ENCODE measurements around the gene STAB1. TPM values are rescaled to one million over a fixed set of nuclear protein-coding genes. Genes with fewer than 3 reads are reported as not detected.

The STAB1 gene
- total RNA-seq, 4 donors from 2014 or later, result 10.3 to 27.2 (median 23.3) TPM

- no peaks in the 10 kb centered on the region for H3K27me3 ChIP-seq
- H3K4me3 ChIP-seq, result no peak overlapping the region
- H3K4me1 ChIP-seq, result no peaks in the 10 kb centered on the region
- intact Hi-C loops (cut with DNase I; ENCODE audit: low total_unique reads), result no loop called here
- DNase-seq (no peak), ATAC-seq (no peak)
- no peak for TF ChIP-seq CTCF (IDR thresholded peaks at IDR 0.05 in 4 of 5, conservative IDR thresholded peaks at IDR 0.05 in 1 of 5)
- no peak for TF ChIP-seq POLR2A (IDR thresholded peaks at IDR 0.05)
- H3K27ac ChIP-seq, result no peak overlapping the region
- in situ Hi-C loops (cut with MboI; ENCODE audit: low sequenced_read_pairs in 4 of 4), result no loop called here
- no peaks in the 10 kb centered on the region for H3K9me3 ChIP-seq
- no peaks in the 10 kb centered on the region for H3K36me3 ChIP-seq
Observed at GRCh38 chr3:52507359-52507758, 12.2 kb downstream of the STAB1 start.

- H3K36me3 ChIP-seq, result no peaks in the 10 kb centered on the region
- in situ Hi-C loops (cut with MboI; ENCODE audit: low sequenced_read_pairs in 4 of 4), result no loop called here
Observed at GRCh38 chr3:52509753-52510328, 14.7 kb downstream of the STAB1 start.

GRCh38 chr3:52511509-52511908, 16.4 kb downstream of the STAB1 start:
- no peak overlapping the region for H3K4me3 ChIP-seq
- no peak for TF ChIP-seq POLR2A (IDR thresholded peaks at IDR 0.05)
- TF ChIP-seq CTCF (IDR thresholded peaks at IDR 0.05 in 4 of 5, conservative IDR thresholded peaks at IDR 0.05 in 1 of 5), result no peak
- in situ Hi-C loops (cut with MboI; ENCODE audit: low sequenced_read_pairs in 4 of 4) (no loop called here), intact Hi-C loops (cut with DNase I; ENCODE audit: low total_unique reads) (no loop called here)
- H3K36me3 ChIP-seq, result no peaks in the 10 kb centered on the region
- no peaks in the 10 kb centered on the region for H3K4me1 ChIP-seq
- DNase-seq, result no peak
- no peaks in the 10 kb centered on the region for H3K9me3 ChIP-seq
- H3K27me3 ChIP-seq, result no peaks in the 10 kb centered on the region
- no peak overlapping the region for H3K27ac ChIP-seq
- ATAC-seq, result no peak

More at GRCh38 chr3:52509753-52510328, 14.7 kb downstream of the STAB1 start:
- DNase-seq (no peak), ATAC-seq (no peak)
- no peaks in the 10 kb centered on the region for H3K4me1 ChIP-seq
- H3K27me3 ChIP-seq, result no peaks in the 10 kb centered on the region
- no peaks in the 10 kb centered on the region for H3K9me3 ChIP-seq
- no peak overlapping the region for H3K27ac ChIP-seq
- no peak overlapping the region for H3K4me3 ChIP-seq
- no peak for TF ChIP-seq CTCF (IDR thresholded peaks at IDR 0.05 in 4 of 5, conservative IDR thresholded peaks at IDR 0.05 in 1 of 5)
- no peak for TF ChIP-seq POLR2A (IDR thresholded peaks at IDR 0.05)
- intact Hi-C loops (cut with DNase I; ENCODE audit: low total_unique reads), result no loop called here

GRCh38 chr3:52512105-52512504, 17.0 kb downstream of the STAB1 start:
- ATAC-seq (no peak), DNase-seq (no peak)
- in situ Hi-C loops (cut with MboI; ENCODE audit: low sequenced_read_pairs in 4 of 4), result no loop called here
- H3K4me1 ChIP-seq, result no peaks in the 10 kb centered on the region
- H3K27me3 ChIP-seq, result no peaks in the 10 kb centered on the region
- H3K27ac ChIP-seq, result no peak overlapping the region
- TF ChIP-seq POLR2A (IDR thresholded peaks at IDR 0.05) (no peak), CTCF (IDR thresholded peaks at IDR 0.05 in 4 of 5, conservative IDR thresholded peaks at IDR 0.05 in 1 of 5) (no peak)
- no peaks in the 10 kb centered on the region for H3K36me3 ChIP-seq
- intact Hi-C loops (cut with DNase I; ENCODE audit: low total_unique reads), result no loop called here
- no peak overlapping the region for H3K4me3 ChIP-seq
- no peaks in the 10 kb centered on the region for H3K9me3 ChIP-seq

- no peaks in the 10 kb centered on the region for H3K4me1 ChIP-seq
- H3K27ac ChIP-seq, result no peak overlapping the region
- ATAC-seq, result no peak
- no peaks in the 10 kb centered on the region for H3K9me3 ChIP-seq
- TF ChIP-seq POLR2A (IDR thresholded peaks at IDR 0.05) (no peak), CTCF (IDR thresholded peaks at IDR 0.05 in 4 of 5, conservative IDR thresholded peaks at IDR 0.05 in 1 of 5) (no peak)
- intact Hi-C loops (cut with DNase I; ENCODE audit: low total_unique reads) (no loop called here), in situ Hi-C loops (cut with MboI; ENCODE audit: low sequenced_read_pairs in 4 of 4) (no loop called here)
- H3K36me3 ChIP-seq, result no peaks in the 10 kb centered on the region
- DNase-seq, result no peak
- no peaks in the 10 kb centered on the region for H3K27me3 ChIP-seq
- no peak overlapping the region for H3K4me3 ChIP-seq
Observed at GRCh38 chr3:52512727-52513126, 17.6 kb downstream of the STAB1 start.

Measured in gastrocnemius medialis (tissue), 4 donors.